Measurements from ENCODE around the gene OTOP3. TPM values are rescaled to one million over a fixed set of nuclear protein-coding genes. Genes with fewer than 3 reads are reported as not detected.
A peak's percentile ranks its signal among the peaks of the same experiment; 100 is the strongest.

OTOP3 gene
- total RNA-seq, 2 donors from 2014 or later: 0.66 to 2.3 TPM

DNA sequence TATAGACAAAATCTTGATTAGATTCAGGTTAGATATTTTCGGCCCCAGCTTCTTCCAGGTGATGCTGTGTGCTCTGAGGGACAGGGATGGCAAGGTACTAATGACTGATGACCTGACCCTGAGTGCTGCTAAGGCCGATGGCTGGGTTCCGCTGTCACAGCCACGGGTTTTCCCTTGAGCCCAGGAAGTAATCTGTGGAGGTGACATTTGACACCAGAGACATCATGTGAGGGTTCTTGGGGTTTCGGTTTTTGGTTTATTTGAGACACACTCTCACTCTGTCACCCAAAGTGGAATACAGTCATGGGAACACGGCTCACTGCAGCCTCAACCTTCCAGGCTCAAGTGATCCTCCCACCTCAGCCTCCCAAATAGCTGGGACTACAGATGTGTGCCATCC is 9.8 kb downstream of the OTOP3 start:
- TF ChIP-seq POLR2A (IDR thresholded peaks at IDR 0.05) (no peak), CTCF (IDR thresholded peaks at IDR 0.05) (no peak)
- Histone ChIP-seq H3K36me3 (replicated peaks in 1 of 2; ENCODE audit: insufficient read depth in 1 of 2, low read depth in 2 of 2) (no peaks in the 10 kb centered on the region), H3K27ac (no peak overlapping the region), H3K9me3 (no peaks in the 10 kb centered on the region), H3K27me3 (no peaks in the 10 kb centered on the region), H3K4me3 (no peak overlapping the region), H3K4me1 (no peaks in the 10 kb centered on the region)
- WGBS, 2 donors: 38 to 43% methylated on average over 6 of the region's 6 CpGs
- ATAC-seq: no peak
- intact Hi-C loops (cut with DNase I): no loop called here
- DNase-seq: no peak

GRCh38 chr17:74946641-74947040 is 10.9 kb downstream of the OTOP3 start:
- intact Hi-C loops (cut with DNase I): no loop called here

DNA sequence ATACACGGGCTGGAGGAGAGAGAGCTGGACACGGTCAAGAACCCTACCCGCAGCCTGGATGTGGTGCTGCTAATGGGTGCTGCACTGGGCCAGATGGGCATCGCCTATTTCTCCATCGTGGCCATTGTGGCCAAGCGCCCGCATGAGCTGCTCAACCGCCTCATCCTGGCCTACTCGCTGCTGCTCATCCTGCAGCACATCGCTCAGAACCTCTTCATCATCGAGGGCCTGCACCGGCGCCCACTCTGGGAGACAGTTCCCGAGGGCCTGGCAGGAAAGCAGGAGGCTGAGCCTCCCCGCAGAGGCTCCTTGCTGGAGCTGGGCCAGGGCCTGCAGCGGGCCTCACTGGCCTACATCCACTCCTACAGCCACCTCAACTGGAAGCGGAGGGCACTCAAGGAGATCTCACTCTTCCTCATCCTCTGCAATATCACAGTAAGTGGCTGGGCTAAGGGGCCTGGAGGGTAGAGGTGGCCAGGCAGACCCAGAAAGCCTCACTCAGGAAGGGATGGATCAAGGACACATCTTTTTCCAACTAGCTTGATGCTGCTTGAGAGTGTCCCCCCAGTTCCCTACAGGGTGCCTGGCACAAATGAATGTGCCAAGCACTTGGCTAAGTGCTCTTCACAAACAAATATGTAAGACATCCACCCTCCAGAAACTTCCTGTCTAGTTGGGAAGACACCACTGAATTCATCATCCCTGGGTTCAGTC is 11.5 kb downstream of the OTOP3 start:
- Histone ChIP-seq H3K27me3 (no peaks in the 10 kb centered on the region), H3K4me3 (no peak overlapping the region), H3K36me3 (replicated peaks in 1 of 2; ENCODE audit: insufficient read depth in 1 of 2, low read depth in 2 of 2) (peaks cover 0 to 3% of the 10 kb centered on the region in 2 donors), H3K9me3 (no peaks in the 10 kb centered on the region), H3K4me1 (no peaks in the 10 kb centered on the region), H3K27ac (no peak overlapping the region)
- TF ChIP-seq POLR2A (IDR thresholded peaks at IDR 0.05): no peak
- TF ChIP-seq CTCF (IDR thresholded peaks at IDR 0.05): no peak
- 92 to 94% methylated on average over 11 to 17 of the region's 17 CpGs for WGBS, 2 donors
- ATAC-seq (no peak), DNase-seq (no peak)
- intact Hi-C loops (cut with DNase I): no loop called here

More at GRCh38 chr17:74946641-74947040, 10.9 kb downstream of the OTOP3 start:
- Histone ChIP-seq H3K9me3 (no peaks in the 10 kb centered on the region), H3K27me3 (no peaks in the 10 kb centered on the region), H3K4me3 (no peak overlapping the region), H3K4me1 (no peaks in the 10 kb centered on the region), H3K36me3 (replicated peaks in 1 of 2; ENCODE audit: insufficient read depth in 1 of 2, low read depth in 2 of 2) (peaks cover 0 to 2% of the 10 kb centered on the region in 2 donors), H3K27ac (no peak overlapping the region)
- no peak for TF ChIP-seq POLR2A (IDR thresholded peaks at IDR 0.05)
- no peak for TF ChIP-seq CTCF (IDR thresholded peaks at IDR 0.05)
- 89 to 90% methylated on average over 5 to 14 of the region's 14 CpGs for WGBS, 2 donors
- DNase-seq (no peak), ATAC-seq (no peak)

- Histone ChIP-seq H3K27ac (no peak overlapping the region), H3K27me3 (no peaks in the 10 kb centered on the region), H3K4me3 (no peak overlapping the region), H3K36me3 (replicated peaks in 1 of 2; ENCODE audit: insufficient read depth in 1 of 2, low read depth in 2 of 2) (peaks cover 0 to 12% of the 10 kb centered on the region in 2 donors), H3K9me3 (no peaks in the 10 kb centered on the region), H3K4me1 (no peaks in the 10 kb centered on the region)
- DNase-seq (no peak), ATAC-seq (peak; percentile 40)
- TF ChIP-seq POLR2A (IDR thresholded peaks at IDR 0.05) (no peak), CTCF (IDR thresholded peaks at IDR 0.05) (no peak)
- intact Hi-C loops (cut with DNase I): no loop called here
- 26 to 30% methylated on average over 3 to 12 of the region's 12 CpGs for WGBS, 2 donors
These were observed 13.9 kb downstream of the OTOP3 start for GRCh38 chr17:74949455-74950115.

Data from body of pancreas (tissue), 4 donors.